Stimulated activated naive CD8-positive, alpha-beta T cell treated with anti-CD3 and anti-CD28 coated beads, Interleukin-15, Interleukin-2, amounts not matched to agents 100 U/mL and 50 U/mL, for 24 hours (primary cell): ENCODE measurements around the gene NPPB.

ENCODE experiments used
- ATAC-seq: fragments of 150-1000 bp; cut with Tn5 transposase; one replicate; pipeline ENCODE4 v1.10.0; 2021
- DNase-seq: peaks from one replicate; pipeline ENCODE4 v3.0.0; 2021

Gene NPPB

GRCh38 chr1:11857164-11857851 lies 1.4 kb downstream of the NPPB start:
- no peak for DNase-seq
- no peak for ATAC-seq

GRCh38 chr1:11856698-11857097 lies 2.0 kb downstream of the NPPB start:
- ATAC-seq: no peak
- DNase-seq: no peak

- no peak for DNase-seq
- ATAC-seq: no peak
Observed at GRCh38 chr1:11855430-11855829, 3.3 kb downstream of the NPPB start.

GRCh38 chr1:11854519-11854918 lies 4.2 kb downstream of the NPPB start:
- no peak for ATAC-seq
- no peak for DNase-seq

- DNase-seq (no peak), ATAC-seq (no peak)
Observed at GRCh38 chr1:11851180-11851579, 7.6 kb downstream of the NPPB start.

GRCh38 chr1:11850156-11850555 lies 8.6 kb downstream of the NPPB start:
- DNase-seq (no peak), ATAC-seq (no peak)

GRCh38 chr1:11848373-11848700 lies 10.4 kb downstream of the NPPB start:
- no peak for ATAC-seq
- DNase-seq: no peak

- DNase-seq: no peak
Observed at GRCh38 chr1:11847667-11848372, 10.9 kb downstream of the NPPB start, which contains the start of gene NPPA. Gene NPPA (minus strand): TSS chr1:11847783. CDS start chr1:11847684, 99 bp downstream.

GRCh38 chr1:11845641-11846335 lies 13.0 kb downstream of the NPPB start:
- DNase-seq (no peak), ATAC-seq (no peak)

More at GRCh38 chr1:11847667-11848372, 10.9 kb downstream of the NPPB start, which contains the start of gene NPPA:
- ATAC-seq: no peak

GRCh38 chr1:11842154-11843041 lies 16.3 kb downstream of the NPPB start:
- DNase-seq (no peak), ATAC-seq (no peak)

- ATAC-seq (no peak), DNase-seq (no peak)
Observed at GRCh38 chr1:11841245-11842153, 17.2 kb downstream of the NPPB start.

GRCh38 chr1:11839727-11840705 lies 18.7 kb downstream of the NPPB start:
- ATAC-seq (no peak), DNase-seq (no peak)

GRCh38 chr1:11838349-11839272 lies 20.1 kb downstream of the NPPB start:
- peak; percentile 73 for ATAC-seq
- DNase-seq: peak; percentile 79

GRCh38 chr1:11837767-11838348 lies 20.9 kb downstream of the NPPB start:
- no peak for DNase-seq
- ATAC-seq: no peak

GRCh38 chr1:11836955-11837766 lies 21.6 kb downstream of the NPPB start:
- ATAC-seq: no peak
- DNase-seq: no peak

- ATAC-seq (no peak), DNase-seq (no peak)
Observed at GRCh38 chr1:11835441-11836225, 23.1 kb downstream of the NPPB start.

GRCh38 chr1:11833900-11834299 lies 24.8 kb downstream of the NPPB start:
- no peak for ATAC-seq
- no peak for DNase-seq
